Measurements from ENCODE around the gene DIO1. TPM values are rescaled to one million over a fixed set of nuclear protein-coding genes. Genes with fewer than 3 reads are reported as not detected.

Gene DIO1
- total RNA-seq, 2 donors from 2014 or later: not detected

DNA sequence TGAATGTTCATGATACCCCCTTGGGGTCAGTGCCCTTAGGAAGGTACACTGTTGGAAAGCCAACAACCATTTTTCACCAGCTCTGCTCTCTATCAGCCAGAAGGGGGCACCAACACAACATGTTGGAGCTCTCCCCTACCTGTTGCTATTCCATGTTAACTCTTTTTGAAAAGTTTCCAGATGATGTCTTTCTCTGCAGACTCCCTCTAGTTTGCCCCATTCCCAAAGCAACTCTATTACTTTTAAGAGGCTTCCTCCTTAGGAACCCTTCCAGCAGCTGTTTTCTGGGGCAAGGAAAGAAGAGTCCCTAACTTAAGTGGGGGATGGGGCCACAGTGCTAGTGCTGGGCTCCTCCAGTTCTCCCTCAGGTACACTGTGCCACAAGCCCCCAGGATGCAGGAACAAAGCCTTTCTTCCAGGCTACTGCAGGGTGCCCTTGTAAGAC is 33.0 kb upstream of the DIO1 start:
- H3K4me1 ChIP-seq (ENCODE audit: control insufficient read depth in 1 of 2, low read depth in 2 of 2): no peaks in the 10 kb centered on the region
- peaks cover 41% of the 10 kb centered on the region for H3K36me3 ChIP-seq
- TF ChIP-seq, protein P1, sequence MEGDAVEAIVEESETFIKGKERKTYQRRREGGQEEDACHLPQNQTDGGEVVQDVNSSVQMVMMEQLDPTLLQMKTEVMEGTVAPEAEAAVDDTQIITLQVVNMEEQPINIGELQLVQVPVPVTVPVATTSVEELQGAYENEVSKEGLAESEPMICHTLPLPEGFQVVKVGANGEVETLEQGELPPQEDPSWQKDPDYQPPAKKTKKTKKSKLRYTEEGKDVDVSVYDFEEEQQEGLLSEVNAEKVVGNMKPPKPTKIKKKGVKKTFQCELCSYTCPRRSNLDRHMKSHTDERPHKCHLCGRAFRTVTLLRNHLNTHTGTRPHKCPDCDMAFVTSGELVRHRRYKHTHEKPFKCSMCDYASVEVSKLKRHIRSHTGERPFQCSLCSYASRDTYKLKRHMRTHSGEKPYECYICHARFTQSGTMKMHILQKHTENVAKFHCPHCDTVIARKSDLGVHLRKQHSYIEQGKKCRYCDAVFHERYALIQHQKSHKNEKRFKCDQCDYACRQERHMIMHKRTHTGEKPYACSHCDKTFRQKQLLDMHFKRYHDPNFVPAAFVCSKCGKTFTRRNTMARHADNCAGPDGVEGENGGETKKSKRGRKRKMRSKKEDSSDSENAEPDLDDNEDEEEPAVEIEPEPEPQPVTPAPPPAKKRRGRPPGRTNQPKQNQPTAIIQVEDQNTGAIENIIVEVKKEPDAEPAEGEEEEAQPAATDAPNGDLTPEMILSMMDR (IDR thresholded peaks at IDR 0.05): peak; percentile 50
- H3K27me3 ChIP-seq (replicated peaks; ENCODE audit: insufficient read depth): no peaks in the 10 kb centered on the region
- H3K9me3 ChIP-seq: no peaks in the 10 kb centered on the region
- DNase-seq (ENCODE audit: low spot score) (no peak), ATAC-seq (ENCODE audit: insufficient number of reproducible peaks, low FRiP score, low read depth) (no peak)
- no peak overlapping the region for H3K27ac ChIP-seq
- no peak overlapping the region for H3K4me3 ChIP-seq

DNA sequence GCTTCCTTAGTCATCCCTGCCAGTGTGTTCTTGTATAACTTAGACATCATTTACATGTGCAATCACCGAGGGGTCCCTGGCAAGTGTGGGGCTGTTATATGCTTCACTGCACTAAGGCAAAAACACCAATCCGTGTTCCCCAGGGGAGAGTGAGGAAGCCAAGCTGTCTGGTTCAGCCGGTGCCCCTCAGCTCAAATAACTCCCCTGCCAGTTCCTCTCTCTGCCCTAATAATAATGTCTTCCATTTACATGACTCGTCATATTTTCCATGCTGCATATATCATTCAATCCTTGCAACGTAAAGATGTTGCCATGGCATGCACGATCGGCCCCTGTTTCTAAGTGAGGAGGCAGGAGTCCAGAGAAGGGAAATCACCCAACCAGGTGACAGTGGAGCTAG is 31.5 kb upstream of the DIO1 start:
- Histone ChIP-seq H3K27ac (no peak overlapping the region), H3K36me3 (peaks cover 35% of the 10 kb centered on the region), H3K4me3 (no peak overlapping the region), H3K4me1 (ENCODE audit: control insufficient read depth in 1 of 2, low read depth in 2 of 2) (no peaks in the 10 kb centered on the region), H3K9me3 (no peaks in the 10 kb centered on the region), H3K27me3 (replicated peaks; ENCODE audit: insufficient read depth) (no peaks in the 10 kb centered on the region)
- DNase-seq (ENCODE audit: low spot score): no peak
- TF ChIP-seq, protein P1 (IDR thresholded peaks at IDR 0.05): no peak
- ATAC-seq (ENCODE audit: insufficient number of reproducible peaks, low FRiP score, low read depth): no peak

DNA sequence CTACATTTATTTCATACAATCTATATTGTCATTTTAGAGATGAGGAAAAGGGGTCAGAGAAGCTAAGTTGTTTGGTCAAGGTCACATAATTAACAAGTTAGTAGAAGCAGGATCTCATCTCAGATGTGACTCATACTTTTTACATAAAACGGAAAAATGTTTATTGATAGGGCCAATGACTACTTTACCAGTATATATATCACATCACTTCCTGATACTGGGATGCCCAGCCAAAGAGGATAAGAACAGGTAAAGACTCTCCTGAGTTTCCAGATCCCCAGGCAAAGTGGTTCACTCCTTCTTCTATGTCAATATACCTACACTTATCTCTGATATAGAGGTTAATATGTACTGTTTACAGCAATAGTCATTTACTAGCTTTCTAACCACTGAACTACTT is 25.4 kb upstream of the DIO1 start:
- no peaks in the 10 kb centered on the region for H3K27me3 ChIP-seq (replicated peaks; ENCODE audit: insufficient read depth)
- peaks cover 42% of the 10 kb centered on the region for H3K36me3 ChIP-seq
- no peaks in the 10 kb centered on the region for H3K4me1 ChIP-seq (ENCODE audit: control insufficient read depth in 1 of 2, low read depth in 2 of 2)
- TF ChIP-seq, protein P1 (IDR thresholded peaks at IDR 0.05): no peak
- H3K9me3 ChIP-seq: no peaks in the 10 kb centered on the region
- no peak overlapping the region for H3K27ac ChIP-seq
- DNase-seq (ENCODE audit: low spot score) (no peak), ATAC-seq (ENCODE audit: insufficient number of reproducible peaks, low FRiP score, low read depth) (no peak)
- no peak overlapping the region for H3K4me3 ChIP-seq

DNA sequence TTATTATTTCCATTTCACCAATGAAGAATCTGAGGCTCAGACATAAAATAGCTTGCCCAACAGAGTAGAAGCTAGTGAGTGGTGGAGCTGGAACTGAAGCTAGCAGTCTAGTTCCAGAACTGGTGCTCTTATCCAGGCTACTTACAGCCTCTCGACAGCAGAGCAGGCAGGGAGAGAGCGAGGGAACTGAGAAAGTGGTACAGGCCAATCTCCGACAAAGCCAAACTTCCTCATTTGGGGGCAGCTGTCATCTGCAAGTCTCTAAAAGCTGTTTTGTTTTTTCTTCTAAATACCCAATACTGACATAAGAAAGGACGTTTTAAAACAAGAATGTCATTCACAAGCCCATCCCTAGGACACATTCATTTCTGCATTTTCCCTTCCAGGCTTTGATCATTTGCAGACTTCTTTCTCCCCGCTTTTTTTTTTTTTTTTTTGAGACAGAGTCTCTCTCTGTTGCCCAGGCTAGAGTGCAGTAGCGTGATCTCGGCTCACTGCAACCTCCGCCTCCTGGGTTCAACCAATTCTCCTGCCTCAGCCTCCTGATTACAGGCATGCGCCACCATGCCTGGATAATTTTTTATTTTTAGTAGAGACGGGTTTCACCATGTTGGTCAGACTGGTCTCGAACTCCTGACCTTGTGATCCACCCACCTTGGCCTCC is 24.4 kb upstream of the DIO1 start:
- TF ChIP-seq, protein P1 (IDR thresholded peaks at IDR 0.05): no peak
- DNase-seq (ENCODE audit: low spot score) (no peak), ATAC-seq (ENCODE audit: insufficient number of reproducible peaks, low FRiP score, low read depth) (no peak)
- Histone ChIP-seq H3K36me3 (peaks cover 42% of the 10 kb centered on the region), H3K9me3 (no peaks in the 10 kb centered on the region), H3K27ac (no peak overlapping the region), H3K27me3 (replicated peaks; ENCODE audit: insufficient read depth) (no peaks in the 10 kb centered on the region), H3K4me3 (no peak overlapping the region), H3K4me1 (ENCODE audit: control insufficient read depth in 1 of 2, low read depth in 2 of 2) (no peaks in the 10 kb centered on the region)

DNA sequence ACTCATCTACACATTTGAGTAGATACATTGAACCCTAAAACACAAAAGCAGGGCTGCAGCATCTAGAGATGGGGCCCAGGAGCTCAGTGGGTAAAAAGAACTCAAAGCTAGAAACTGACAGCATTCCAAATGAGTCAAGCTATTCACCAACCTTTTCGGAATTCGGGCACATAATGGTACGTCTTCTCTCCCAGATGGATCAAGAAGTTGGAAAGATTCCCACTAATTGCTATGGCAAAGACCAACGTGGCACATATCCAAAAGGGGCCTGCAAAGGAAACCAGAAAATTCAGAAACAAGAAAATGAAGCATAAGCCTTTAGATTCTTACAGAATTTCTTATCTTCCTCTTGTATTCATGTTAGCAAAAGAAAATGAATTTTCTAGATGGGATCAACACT is 22.8 kb upstream of the DIO1 start:
- H3K9me3 ChIP-seq: no peaks in the 10 kb centered on the region
- TF ChIP-seq, protein P1 (IDR thresholded peaks at IDR 0.05): no peak
- no peaks in the 10 kb centered on the region for H3K4me1 ChIP-seq (ENCODE audit: control insufficient read depth in 1 of 2, low read depth in 2 of 2)
- DNase-seq (ENCODE audit: low spot score): no peak
- no peaks in the 10 kb centered on the region for H3K27me3 ChIP-seq (replicated peaks; ENCODE audit: insufficient read depth)
- H3K27ac ChIP-seq: no peak overlapping the region
- H3K4me3 ChIP-seq: no peak overlapping the region
- peaks cover 47% of the 10 kb centered on the region for H3K36me3 ChIP-seq
- no peak for ATAC-seq (ENCODE audit: insufficient number of reproducible peaks, low FRiP score, low read depth)

Data from thoracic aorta (tissue), 2 donors.